Measurements from ENCODE around the gene SEMA3B.

SEMA3B gene

GRCh38 chr3:50235716-50236483 lies 33.0 kb upstream of the SEMA3B start, which contains the start of gene GNAI2:
Gene GNAI2 (plus strand): TSS chr3:50236204. CDS start chr3:50236336, 132 bp downstream.
- no peaks in the 10 kb centered on the region for H3K9me3 ChIP-seq (replicated peaks; ENCODE audit: insufficient read depth, low read length)
- H3K4me1 ChIP-seq (ENCODE audit: low read length) = 0 out of 2 replicates have a peak, but pooled peaks cover 6% of the 10 kb centered on the region
- H3K36me3 ChIP-seq (replicated peaks; ENCODE audit: insufficient read depth, low read length) = no peaks in the 10 kb centered on the region
- H4K20me1 ChIP-seq (ENCODE audit: insufficient read depth, low read length) = no peaks in the 10 kb centered on the region
- peaks cover 48% of the 10 kb centered on the region for H3K79me2 ChIP-seq (ENCODE audit: low read length)
- peak within 1 kb of the TSS; percentile 71; the same call in 1 of the 2 replicates for H2AFZ ChIP-seq (ENCODE audit: low read length)
- no peaks in the 10 kb centered on the region for H3K9me2 ChIP-seq (replicated peaks; ENCODE audit: insufficient read depth, low read length)
- H3K27me3 ChIP-seq (replicated peaks; ENCODE audit: insufficient read depth, low read length) = no peaks in the 10 kb centered on the region
- peak within 1 kb of the TSS; percentile 85 for H3K9ac ChIP-seq (ENCODE audit: low read length)
- H3K4me2 ChIP-seq (ENCODE audit: low read depth, low read length) = peak within 1 kb of the TSS; percentile 97
- peak; percentile 98 for DNase-seq
- H3F3A ChIP-seq (ENCODE audit: insufficient read depth, low read length) = peaks cover 10% of the 10 kb centered on the region
- H3K27ac ChIP-seq (ENCODE audit: low read length) = peak within 1 kb of the TSS; percentile 53; the same call in 1 of the 2 replicates
- H3K4me3 ChIP-seq (ENCODE audit: low read length) = peak within 1 kb of the TSS; percentile 94
- TF ChIP-seq CTCF (IDR thresholded peaks at IDR 0.05; ENCODE audit: low read length) = no peak
- TF ChIP-seq EZH2phosphoT487 (IDR thresholded peaks at IDR 0.05; ENCODE audit: low read length) = no peak
- no peak for TF ChIP-seq EZH2 (optimal IDR thresholded peaks at IDR 0.05; ENCODE audit: low read depth, low read length)

GRCh38 chr3:50236484-50237132 lies 32.3 kb upstream of the SEMA3B start:
- TF ChIP-seq EZH2phosphoT487 (IDR thresholded peaks at IDR 0.05; ENCODE audit: low read length) = no peak
- H2AFZ ChIP-seq (ENCODE audit: low read length) = no peak overlapping the region
- no peaks in the 10 kb centered on the region for H3K9me3 ChIP-seq (replicated peaks; ENCODE audit: insufficient read depth, low read length)
- H3K4me1 ChIP-seq (ENCODE audit: low read length) = 0 out of 2 replicates have a peak, but pooled peaks cover 6% of the 10 kb centered on the region
- DNase-seq = no peak
- H3K27ac ChIP-seq (ENCODE audit: low read length) = peak overlapping the region; percentile 53; the same call in 1 of the 2 replicates
- peaks cover 55% of the 10 kb centered on the region for H3K79me2 ChIP-seq (ENCODE audit: low read length)
- H3K27me3 ChIP-seq (replicated peaks; ENCODE audit: insufficient read depth, low read length) = no peaks in the 10 kb centered on the region
- H3K36me3 ChIP-seq (replicated peaks; ENCODE audit: insufficient read depth, low read length) = no peaks in the 10 kb centered on the region
- peak overlapping the region; percentile 97 for H3K4me2 ChIP-seq (ENCODE audit: low read depth, low read length)
- peaks cover 10% of the 10 kb centered on the region for H3F3A ChIP-seq (ENCODE audit: insufficient read depth, low read length)
- no peaks in the 10 kb centered on the region for H4K20me1 ChIP-seq (ENCODE audit: insufficient read depth, low read length)
- peak overlapping the region; percentile 94 for H3K4me3 ChIP-seq (ENCODE audit: low read length)
- H3K9me2 ChIP-seq (replicated peaks; ENCODE audit: insufficient read depth, low read length) = no peaks in the 10 kb centered on the region
- peak overlapping the region; percentile 85 for H3K9ac ChIP-seq (ENCODE audit: low read length)

- peaks cover 10% of the 10 kb centered on the region for H3F3A ChIP-seq (ENCODE audit: insufficient read depth, low read length)
- TF ChIP-seq EZH2phosphoT487 (IDR thresholded peaks at IDR 0.05; ENCODE audit: low read length) (no peak), CTCF (IDR thresholded peaks at IDR 0.05; ENCODE audit: low read length) (no peak), EZH2 (optimal IDR thresholded peaks at IDR 0.05; ENCODE audit: low read depth, low read length) (no peak)
- H3K9me3 ChIP-seq (replicated peaks; ENCODE audit: insufficient read depth, low read length) = no peaks in the 10 kb centered on the region
- DNase-seq = no peak
- no peaks in the 10 kb centered on the region for H3K9me2 ChIP-seq (replicated peaks; ENCODE audit: insufficient read depth, low read length)
- 0 out of 2 replicates have a peak, but pooled peaks cover 6% of the 10 kb centered on the region for H3K4me1 ChIP-seq (ENCODE audit: low read length)
- peak overlapping the region; percentile 85 for H3K9ac ChIP-seq (ENCODE audit: low read length)
- H3K36me3 ChIP-seq (replicated peaks; ENCODE audit: insufficient read depth, low read length) = no peaks in the 10 kb centered on the region
- peak overlapping the region; percentile 97 for H3K4me2 ChIP-seq (ENCODE audit: low read depth, low read length)
- peak overlapping the region; percentile 39; the same call in 1 of the 2 replicates for H2AFZ ChIP-seq (ENCODE audit: low read length)
- H3K27ac ChIP-seq (ENCODE audit: low read length) = peak overlapping the region; percentile 53; the same call in 1 of the 2 replicates
- H3K4me3 ChIP-seq (ENCODE audit: low read length) = peak overlapping the region; percentile 94
- H3K27me3 ChIP-seq (replicated peaks; ENCODE audit: insufficient read depth, low read length) = no peaks in the 10 kb centered on the region
- no peaks in the 10 kb centered on the region for H4K20me1 ChIP-seq (ENCODE audit: insufficient read depth, low read length)
- H3K79me2 ChIP-seq (ENCODE audit: low read length) = peaks cover 60% of the 10 kb centered on the region
Observed at GRCh38 chr3:50237133-50237651, 31.8 kb upstream of the SEMA3B start.
